ENCODE results near the gene CDC42SE2. TPM values are rescaled to one million over a fixed set of nuclear protein-coding genes. Genes with fewer than 3 reads are reported as not detected.

Gene CDC42SE2
- total and polyA plus RNA-seq, 8 donors: 28.1 to 37.5 (median 33.4) TPM

GRCh38 chr5:131406975-131407638 lies 143.3 kb downstream of the CDC42SE2 start:
- Histone ChIP-seq H3K4me1 (no peaks in the 10 kb centered on the region), H3K27ac (no peak overlapping the region), H3K36me3 (peaks cover 0 to 35% of the 10 kb centered on the region in 2 donors), H3K9me3 (peaks cover 0 to 11% of the 10 kb centered on the region in 2 donors), H3K27me3 (no peaks in the 10 kb centered on the region), H3K4me3 (no peak overlapping the region)
- TF ChIP-seq CTCF (IDR thresholded peaks at IDR 0.05): no peak
- ATAC-seq: no peak
- intact Hi-C loops (cut with DNase I): no loop called here
- no peak for DNase-seq

- intact Hi-C loops (cut with DNase I): no loop called here
- no peaks in the 10 kb centered on the region for H3K9me3 ChIP-seq
- H3K27me3 ChIP-seq: no peaks in the 10 kb centered on the region
- DNase-seq (no peak), ATAC-seq (no peak)
- TF ChIP-seq CTCF (IDR thresholded peaks at IDR 0.05): no peak
- peaks cover 0 to 13% of the 10 kb centered on the region in 2 donors for H3K36me3 ChIP-seq
- no peak overlapping the region for H3K27ac ChIP-seq
- H3K4me3 ChIP-seq: no peak overlapping the region
- H3K4me1 ChIP-seq: peaks cover 0 to 5% of the 10 kb centered on the region in 2 donors
These were observed 150.0 kb downstream of the CDC42SE2 start for GRCh38 chr5:131413605-131414559.

GRCh38 chr5:131416729-131417128 lies 152.9 kb downstream of the CDC42SE2 start:
- intact Hi-C loops (cut with DNase I): no loop called here

GRCh38 chr5:131417240-131417869 lies 153.5 kb downstream of the CDC42SE2 start:
- no peaks in the 10 kb centered on the region for H3K27me3 ChIP-seq
- DNase-seq (peak; percentile 51 to 84 (median 74)), ATAC-seq (peak; percentile 86)
- H3K4me3 ChIP-seq: no peak overlapping the region
- no peak overlapping the region for H3K27ac ChIP-seq
- peaks cover 0 to 19% of the 10 kb centered on the region in 2 donors for H3K36me3 ChIP-seq
- no peaks in the 10 kb centered on the region for H3K9me3 ChIP-seq
- peaks cover 0 to 5% of the 10 kb centered on the region in 2 donors for H3K4me1 ChIP-seq
- intact Hi-C loops (cut with DNase I): no loop called here
- peak; percentile 61 to 71 for TF ChIP-seq CTCF (IDR thresholded peaks at IDR 0.05)

More at GRCh38 chr5:131416729-131417128, 152.9 kb downstream of the CDC42SE2 start:
- DNase-seq (no peak), ATAC-seq (no peak)
- H3K36me3 ChIP-seq: peaks cover 0 to 13% of the 10 kb centered on the region in 2 donors
- H3K4me1 ChIP-seq: peaks cover 0 to 5% of the 10 kb centered on the region in 2 donors
- no peak for TF ChIP-seq CTCF (IDR thresholded peaks at IDR 0.05)
- no peaks in the 10 kb centered on the region for H3K27me3 ChIP-seq
- H3K9me3 ChIP-seq: no peaks in the 10 kb centered on the region
- no peak overlapping the region for H3K27ac ChIP-seq
- H3K4me3 ChIP-seq: no peak overlapping the region

Measured in left lung (tissue), 10 donors.